IMR-90 (cell line): ENCODE measurements around the gene RAD51B.

Experiments used
- CTCF ChIP-seq: conservative IDR thresholded peaks from 2 replicates; pipeline ENCODE4 v1.5.1; 2012; ENCODE audit warnings: mild to moderate bottlenecking, low read depth, low read length, improper control_type of control experiment
- POLR2A ChIP-seq: IDR thresholded peaks from 2 replicates; pipeline ENCODE4 v1.6.1; 2012; ENCODE audit warnings: mild to moderate bottlenecking, low read depth, low read length
- RAD21 ChIP-seq: IDR thresholded peaks from 2 replicates; pipeline ENCODE4 v1.6.1; 2012; ENCODE audit warnings: low read length, improper control_type of control experiment
- RCOR1 ChIP-seq: IDR thresholded peaks from 2 replicates; pipeline ENCODE4 v1.6.1; 2012; ENCODE audit warnings: mild to moderate bottlenecking, low read length, improper control_type of control experiment; ENCODE audit not compliant: insufficient replicate concordance
- SMC3 ChIP-seq: fragments of 150-350 bp; IDR thresholded peaks from 2 replicates; pipeline ENCODE4 v1.6.1; 2016; ENCODE audit warnings: low read depth, mild to moderate bottlenecking, antibody characterized with exemption, low read length, moderate library complexity

- no peak for TF ChIP-seq CTCF
- no peak for TF ChIP-seq POLR2A
- TF ChIP-seq SMC3, result no peak
- TF ChIP-seq RCOR1, result no peak
- TF ChIP-seq RAD21, result no peak
These were observed 133.2 kb downstream of the RAD51B start for GRCh38 chr14:67952786-67953185.
